ENCODE results near the gene KIRREL1. TPM values are rescaled to one million over a fixed set of nuclear protein-coding genes. Genes with fewer than 3 reads are reported as not detected.

Gene KIRREL1
- total RNA-seq, 1 experiment from 2014 or later = 45.4 TPM

DNA sequence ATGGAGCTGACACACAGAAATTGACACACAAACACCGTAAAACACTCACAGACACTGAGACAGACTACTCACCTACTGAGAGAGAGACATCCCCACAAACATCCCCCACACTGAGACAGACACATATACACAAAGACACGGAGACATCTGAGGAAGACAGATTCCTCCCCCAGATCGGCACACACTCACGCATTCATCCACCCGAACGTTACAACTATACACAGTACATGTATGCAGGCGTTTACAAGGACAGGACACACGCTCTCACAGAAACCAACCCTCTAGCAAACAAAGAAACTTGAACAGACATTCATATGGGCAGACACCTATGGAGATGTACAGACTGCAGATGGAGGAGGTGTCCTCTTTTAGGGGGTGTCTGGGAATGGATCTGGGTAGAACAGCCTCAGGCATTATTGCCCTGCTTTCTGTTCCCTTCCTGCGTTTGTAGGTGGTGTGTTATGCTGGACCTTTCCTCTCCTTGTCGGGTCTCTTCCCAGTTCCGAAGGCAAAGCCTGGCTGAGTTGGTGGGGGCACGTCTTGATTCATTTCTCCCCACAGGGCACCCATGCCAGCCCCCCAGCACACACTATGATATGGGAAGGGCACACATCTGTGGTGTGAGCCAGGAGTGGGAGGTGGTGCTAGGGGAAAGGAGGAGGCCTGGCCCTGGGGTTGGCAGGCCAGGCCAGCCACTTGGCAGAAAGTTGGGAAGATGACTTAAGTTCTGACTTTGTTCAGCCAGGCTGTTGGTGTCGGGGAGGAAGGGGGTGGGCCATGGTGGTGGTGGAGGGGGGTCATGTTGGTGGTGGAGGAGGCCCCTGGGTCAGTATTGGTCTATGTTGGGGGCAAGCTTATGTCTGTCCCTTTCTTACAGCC is 1.5 kb downstream of the KIRREL1 start:
- Histone ChIP-seq H3K36me3 (ENCODE audit: control insufficient read depth, insufficient read depth, low read length) (no peaks in the 10 kb centered on the region), H3K9me3 (no peaks in the 10 kb centered on the region), H3K27me3 (replicated peaks; ENCODE audit: control insufficient read depth, insufficient read depth, low read length) (no peaks in the 10 kb centered on the region), H3K4me3 (ENCODE audit: low read depth, low read length) (peak overlapping the region; percentile 80), H3K4me1 (peaks cover 29% of the 10 kb centered on the region)
- intact Hi-C loops (cut with micrococcal nuclease; ENCODE audit: unreplicated experiment) = no loop called here
- CTCF ChIA-PET = interaction anchor here (0.6 kb wide), 1 partner anchor 26 kb away, joined by 3 read pairs; no protein-coding TSS in a partner anchor
- H3K36me3 Mint-ChIP-seq (ENCODE audit: insufficient read depth, unreplicated experiment) = peaks cover 6% of the 10 kb centered on the region
- no peaks in the 10 kb centered on the region for H3K9me3 Mint-ChIP-seq (ENCODE audit: unreplicated experiment)
- H3K27me3 Mint-ChIP-seq (ENCODE audit: insufficient read depth, unreplicated experiment) = no peaks in the 10 kb centered on the region
- TSS peak; percentile 62 for BruUV-seq (replicated peaks)
- DNase-seq = no peak
- H3K4me1 Mint-ChIP-seq (ENCODE audit: low read depth, unreplicated experiment) = peaks cover 28% of the 10 kb centered on the region
- TF ChIP-seq, protein P1, sequence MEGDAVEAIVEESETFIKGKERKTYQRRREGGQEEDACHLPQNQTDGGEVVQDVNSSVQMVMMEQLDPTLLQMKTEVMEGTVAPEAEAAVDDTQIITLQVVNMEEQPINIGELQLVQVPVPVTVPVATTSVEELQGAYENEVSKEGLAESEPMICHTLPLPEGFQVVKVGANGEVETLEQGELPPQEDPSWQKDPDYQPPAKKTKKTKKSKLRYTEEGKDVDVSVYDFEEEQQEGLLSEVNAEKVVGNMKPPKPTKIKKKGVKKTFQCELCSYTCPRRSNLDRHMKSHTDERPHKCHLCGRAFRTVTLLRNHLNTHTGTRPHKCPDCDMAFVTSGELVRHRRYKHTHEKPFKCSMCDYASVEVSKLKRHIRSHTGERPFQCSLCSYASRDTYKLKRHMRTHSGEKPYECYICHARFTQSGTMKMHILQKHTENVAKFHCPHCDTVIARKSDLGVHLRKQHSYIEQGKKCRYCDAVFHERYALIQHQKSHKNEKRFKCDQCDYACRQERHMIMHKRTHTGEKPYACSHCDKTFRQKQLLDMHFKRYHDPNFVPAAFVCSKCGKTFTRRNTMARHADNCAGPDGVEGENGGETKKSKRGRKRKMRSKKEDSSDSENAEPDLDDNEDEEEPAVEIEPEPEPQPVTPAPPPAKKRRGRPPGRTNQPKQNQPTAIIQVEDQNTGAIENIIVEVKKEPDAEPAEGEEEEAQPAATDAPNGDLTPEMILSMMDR (IDR thresholded peaks at IDR 0.05; ENCODE audit: insufficient read depth in 1 of 2, low read depth in 1 of 2, low read length in 1 of 2, severe bottlenecking in 1 of 2, unreplicated experiment in 1 of 2) = no peak
- H3K27ac Mint-ChIP-seq (ENCODE audit: unreplicated experiment) = peak overlapping the region; percentile 46
- peak overlapping the region; percentile 99 for H3K4me3 Mint-ChIP-seq (ENCODE audit: unreplicated experiment)
- POLR2A ChIA-PET = no interaction called here

DNA sequence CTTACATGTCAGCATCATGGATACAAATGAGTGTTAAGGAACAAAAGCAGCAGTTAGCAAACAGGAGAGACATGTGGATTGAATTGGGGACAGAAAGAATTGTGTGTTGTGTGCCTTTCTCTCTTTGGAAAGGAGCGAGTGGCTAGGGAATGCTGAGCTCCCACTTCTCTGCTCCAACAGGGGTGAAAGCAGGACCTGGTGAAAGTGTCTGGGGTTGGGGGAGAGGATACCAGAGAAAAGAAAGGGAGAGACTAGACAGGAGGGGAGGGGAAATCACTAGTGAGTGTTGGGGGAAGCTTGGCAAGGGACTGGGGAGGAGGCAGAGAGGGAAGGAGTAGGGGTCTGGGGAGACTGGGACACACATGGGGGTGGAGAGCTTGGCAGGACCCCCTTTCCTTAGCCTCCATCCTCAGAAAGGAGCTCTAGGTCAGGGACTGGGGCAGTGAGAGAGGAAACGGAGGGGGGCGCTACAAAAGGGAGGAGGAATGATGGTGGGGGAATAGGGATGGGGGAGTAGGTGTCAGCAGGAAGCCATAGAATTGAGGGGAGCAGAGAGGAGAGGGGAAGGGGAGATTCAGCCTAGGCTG is 2.2 kb downstream of the KIRREL1 start:
- H3K9me3 ChIP-seq = no peaks in the 10 kb centered on the region
- DNase-seq = no peak
- H3K27me3 Mint-ChIP-seq (ENCODE audit: insufficient read depth, unreplicated experiment) = no peaks in the 10 kb centered on the region
- intact Hi-C loops (cut with micrococcal nuclease; ENCODE audit: unreplicated experiment) = no loop called here
- POLR2A ChIA-PET = no interaction called here
- no peaks in the 10 kb centered on the region for H3K36me3 ChIP-seq (ENCODE audit: control insufficient read depth, insufficient read depth, low read length)
- peak overlapping the region; percentile 99 for H3K4me3 Mint-ChIP-seq (ENCODE audit: unreplicated experiment)
- no peak overlapping the region for H3K4me3 ChIP-seq (ENCODE audit: low read depth, low read length)
- peaks cover 28% of the 10 kb centered on the region for H3K4me1 Mint-ChIP-seq (ENCODE audit: low read depth, unreplicated experiment)
- H3K27me3 ChIP-seq (replicated peaks; ENCODE audit: control insufficient read depth, insufficient read depth, low read length) = no peaks in the 10 kb centered on the region
- H3K9me3 Mint-ChIP-seq (ENCODE audit: unreplicated experiment) = no peaks in the 10 kb centered on the region
- H3K27ac Mint-ChIP-seq (ENCODE audit: unreplicated experiment) = peak overlapping the region; percentile 46
- CTCF ChIA-PET = interaction anchor here (0.6 to 0.7 kb wide), 2 partner anchors 25 to 126 kb away, joined by 3 read pairs; no protein-coding TSS in a partner anchor
- TF ChIP-seq, protein P1 (IDR thresholded peaks at IDR 0.05; ENCODE audit: insufficient read depth in 1 of 2, low read depth in 1 of 2, low read length in 1 of 2, severe bottlenecking in 1 of 2, unreplicated experiment in 1 of 2) = no peak
- peaks cover 6% of the 10 kb centered on the region for H3K36me3 Mint-ChIP-seq (ENCODE audit: insufficient read depth, unreplicated experiment)
- BruUV-seq (replicated peaks) = no TSS peak
- peaks cover 36% of the 10 kb centered on the region for H3K4me1 ChIP-seq

DNA sequence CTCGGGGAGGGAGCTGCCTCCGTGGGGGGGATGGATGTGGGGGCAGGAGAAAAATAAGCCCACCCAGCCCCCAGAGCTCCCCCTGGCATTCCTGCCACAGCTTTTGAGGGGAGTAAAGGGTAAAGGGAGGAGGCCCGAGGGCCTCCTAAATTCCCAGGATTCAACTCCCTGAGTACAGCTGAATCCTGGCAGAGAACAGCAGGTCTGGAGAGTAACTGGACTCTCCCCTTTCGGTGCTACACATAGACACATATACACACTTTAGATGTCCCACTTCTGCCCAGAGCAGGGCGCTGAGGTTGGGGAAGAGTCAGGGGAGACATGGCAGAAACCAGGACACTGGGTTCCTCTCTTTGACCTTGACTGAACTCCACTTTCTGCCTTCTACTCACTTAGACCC is 3.0 kb downstream of the KIRREL1 start:
- H3K27ac Mint-ChIP-seq (ENCODE audit: unreplicated experiment) = no peak overlapping the region
- H3K4me3 ChIP-seq (ENCODE audit: low read depth, low read length) = no peak overlapping the region
- POLR2A ChIA-PET = no interaction called here
- H3K9me3 ChIP-seq = no peaks in the 10 kb centered on the region
- H3K36me3 ChIP-seq (ENCODE audit: control insufficient read depth, insufficient read depth, low read length) = no peaks in the 10 kb centered on the region
- no peaks in the 10 kb centered on the region for H3K27me3 ChIP-seq (replicated peaks; ENCODE audit: control insufficient read depth, insufficient read depth, low read length)
- BruUV-seq (replicated peaks) = no TSS peak
- H3K4me3 Mint-ChIP-seq (ENCODE audit: unreplicated experiment) = no peak overlapping the region
- TF ChIP-seq, protein P1 (IDR thresholded peaks at IDR 0.05; ENCODE audit: insufficient read depth in 1 of 2, low read depth in 1 of 2, low read length in 1 of 2, severe bottlenecking in 1 of 2, unreplicated experiment in 1 of 2) = no peak
- H3K27me3 Mint-ChIP-seq (ENCODE audit: insufficient read depth, unreplicated experiment) = no peaks in the 10 kb centered on the region
- CTCF ChIA-PET = interaction anchor here (0.7 kb wide), 1 partner anchor 125 kb away, joined by 3 read pairs; no protein-coding TSS in a partner anchor
- peaks cover 43% of the 10 kb centered on the region for H3K4me1 ChIP-seq
- H3K36me3 Mint-ChIP-seq (ENCODE audit: insufficient read depth, unreplicated experiment) = peaks cover 6% of the 10 kb centered on the region
- DNase-seq = no peak
- H3K9me3 Mint-ChIP-seq (ENCODE audit: unreplicated experiment) = no peaks in the 10 kb centered on the region
- intact Hi-C loops (cut with micrococcal nuclease; ENCODE audit: unreplicated experiment) = no loop called here
- H3K4me1 Mint-ChIP-seq (ENCODE audit: low read depth, unreplicated experiment) = peaks cover 33% of the 10 kb centered on the region
